ENCODE measurements around the gene GALNT18. TPM values are rescaled to one million over a fixed set of nuclear protein-coding genes. Genes with fewer than 3 reads are reported as not detected.

Gene GALNT18
- total and polyA plus RNA-seq, 9 donors: 3.0 to 13.2 (median 7.7) TPM

- peak overlapping the region in 1 of 2 donors; percentile 47 for H3K27ac ChIP-seq
- intact Hi-C loops (cut with DNase I): no loop called here
Observed at GRCh38 chr11:11416502-11416901, 205.3 kb downstream of the GALNT18 start.

DNA sequence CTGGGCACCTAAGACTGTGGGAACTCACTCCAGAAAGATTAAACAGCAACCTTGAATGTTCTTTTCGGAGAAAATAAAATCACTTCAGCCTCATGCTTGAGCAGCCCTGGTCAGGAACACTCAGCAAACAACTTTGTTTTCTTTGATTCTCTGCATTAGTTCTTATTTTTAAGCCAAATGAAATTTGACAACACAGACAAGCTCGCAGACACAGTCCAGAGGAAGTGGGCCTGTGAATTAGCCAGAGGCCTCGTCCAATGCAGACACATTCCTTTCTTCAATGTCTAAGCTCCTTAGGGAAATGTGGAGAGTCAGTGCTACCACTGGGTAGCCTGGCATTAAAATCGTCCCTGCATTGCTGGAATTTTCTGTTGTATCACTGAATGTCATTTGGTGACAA lies 205.9 kb downstream of the GALNT18 start:
- Histone ChIP-seq H3K9me3 (no peaks in the 10 kb centered on the region), H3K36me3 (no peaks in the 10 kb centered on the region), H3K4me3 (no peak overlapping the region), H3K27me3 (no peaks in the 10 kb centered on the region), H3K27ac (peak overlapping the region in 1 of 2 donors; percentile 47), H3K4me1 (ENCODE audit: insufficient read depth) (peaks cover 13% of the 10 kb centered on the region)
- WGBS, 3 donors: 2 to 11% (median 8%) methylated on average over 4 of the region's 4 CpGs
- DNase-seq: no peak
- intact Hi-C loops (cut with DNase I): no loop called here
- no peak for TF ChIP-seq POLR2A (IDR thresholded peaks at IDR 0.05)
- TF ChIP-seq, protein P1, sequence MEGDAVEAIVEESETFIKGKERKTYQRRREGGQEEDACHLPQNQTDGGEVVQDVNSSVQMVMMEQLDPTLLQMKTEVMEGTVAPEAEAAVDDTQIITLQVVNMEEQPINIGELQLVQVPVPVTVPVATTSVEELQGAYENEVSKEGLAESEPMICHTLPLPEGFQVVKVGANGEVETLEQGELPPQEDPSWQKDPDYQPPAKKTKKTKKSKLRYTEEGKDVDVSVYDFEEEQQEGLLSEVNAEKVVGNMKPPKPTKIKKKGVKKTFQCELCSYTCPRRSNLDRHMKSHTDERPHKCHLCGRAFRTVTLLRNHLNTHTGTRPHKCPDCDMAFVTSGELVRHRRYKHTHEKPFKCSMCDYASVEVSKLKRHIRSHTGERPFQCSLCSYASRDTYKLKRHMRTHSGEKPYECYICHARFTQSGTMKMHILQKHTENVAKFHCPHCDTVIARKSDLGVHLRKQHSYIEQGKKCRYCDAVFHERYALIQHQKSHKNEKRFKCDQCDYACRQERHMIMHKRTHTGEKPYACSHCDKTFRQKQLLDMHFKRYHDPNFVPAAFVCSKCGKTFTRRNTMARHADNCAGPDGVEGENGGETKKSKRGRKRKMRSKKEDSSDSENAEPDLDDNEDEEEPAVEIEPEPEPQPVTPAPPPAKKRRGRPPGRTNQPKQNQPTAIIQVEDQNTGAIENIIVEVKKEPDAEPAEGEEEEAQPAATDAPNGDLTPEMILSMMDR (IDR thresholded peaks at IDR 0.05): no peak
- TF ChIP-seq EP300 (IDR thresholded peaks at IDR 0.05): no peak

More at GRCh38 chr11:11416502-11416901, 205.3 kb downstream of the GALNT18 start:
- H3K4me1 ChIP-seq (ENCODE audit: insufficient read depth): peaks cover 13% of the 10 kb centered on the region
- WGBS, 3 donors: 64 to 73% (median 68%) methylated on average over 5 of the region's 5 CpGs
- DNase-seq: no peak
- no peaks in the 10 kb centered on the region for H3K27me3 ChIP-seq
- H3K4me3 ChIP-seq: no peak overlapping the region
- no peak for TF ChIP-seq EP300 (IDR thresholded peaks at IDR 0.05)
- TF ChIP-seq, protein P1 (IDR thresholded peaks at IDR 0.05): no peak
- no peak for TF ChIP-seq POLR2A (IDR thresholded peaks at IDR 0.05)
- H3K36me3 ChIP-seq: no peaks in the 10 kb centered on the region
- H3K9me3 ChIP-seq: no peaks in the 10 kb centered on the region

DNA sequence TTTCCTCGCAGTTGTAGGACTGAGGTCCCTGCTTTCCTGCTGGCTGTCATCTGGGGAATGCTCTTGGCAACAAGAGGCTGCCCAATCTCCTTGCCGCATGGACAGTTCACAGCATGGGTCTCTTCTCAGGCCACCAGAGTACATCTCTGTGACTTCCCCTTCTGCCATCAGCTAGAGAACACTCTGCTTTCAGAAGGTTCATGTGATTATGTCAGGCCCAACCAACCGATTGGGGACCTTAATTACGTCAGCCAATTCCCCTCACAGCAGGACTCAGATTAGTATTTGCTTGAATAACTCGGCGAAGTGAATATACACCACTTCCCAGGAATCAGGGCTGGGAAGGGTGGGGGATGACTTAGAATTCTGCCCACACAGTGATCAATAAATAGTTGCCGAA lies 206.8 kb downstream of the GALNT18 start:
- H3K4me1 ChIP-seq (ENCODE audit: insufficient read depth): peaks cover 14% of the 10 kb centered on the region
- 98 to 99% (median 98%) methylated on average over 7 of the region's 7 CpGs for WGBS, 3 donors
- no peaks in the 10 kb centered on the region for H3K36me3 ChIP-seq
- no peaks in the 10 kb centered on the region for H3K27me3 ChIP-seq
- intact Hi-C loops (cut with DNase I): no loop called here
- H3K9me3 ChIP-seq: no peaks in the 10 kb centered on the region
- no peak overlapping the region for H3K4me3 ChIP-seq
- H3K27ac ChIP-seq: no peak overlapping the region
- TF ChIP-seq POLR2A (IDR thresholded peaks at IDR 0.05) (no peak), EP300 (IDR thresholded peaks at IDR 0.05) (no peak)
- TF ChIP-seq, protein P1 (IDR thresholded peaks at IDR 0.05): no peak
- no peak for DNase-seq

DNA sequence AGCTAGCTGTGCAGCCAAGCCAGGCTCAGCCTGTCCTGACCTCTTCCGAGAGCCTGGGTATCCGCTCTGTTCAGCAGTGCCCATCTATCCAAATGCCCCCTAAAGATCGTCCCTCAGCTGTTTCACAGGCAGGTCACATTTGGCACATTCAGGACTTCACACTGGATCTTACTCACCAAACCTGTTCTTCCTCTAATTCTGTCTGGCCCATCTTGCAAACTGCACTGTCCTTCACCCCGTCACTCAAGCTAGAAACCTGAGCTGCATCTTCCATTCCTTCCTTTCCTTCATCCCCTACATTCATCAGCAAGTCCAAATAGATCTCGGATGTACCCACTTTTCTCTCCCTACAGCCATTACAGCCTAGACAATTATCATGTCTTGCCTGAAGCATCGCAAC lies 208.0 kb downstream of the GALNT18 start:
- intact Hi-C loops (cut with DNase I): no loop called here
- no peak overlapping the region for H3K27ac ChIP-seq
- DNase-seq: no peak
- no peak for TF ChIP-seq POLR2A (IDR thresholded peaks at IDR 0.05)
- TF ChIP-seq EP300 (IDR thresholded peaks at IDR 0.05): no peak
- TF ChIP-seq, protein P1 (IDR thresholded peaks at IDR 0.05): no peak
- H3K27me3 ChIP-seq: no peaks in the 10 kb centered on the region
- no peak overlapping the region for H3K4me3 ChIP-seq
- WGBS, 3 donors: 96 to 97% (median 97%) methylated on average over 6 of the region's 6 CpGs
- H3K36me3 ChIP-seq: no peaks in the 10 kb centered on the region
- no peaks in the 10 kb centered on the region for H3K9me3 ChIP-seq
- peaks cover 21% of the 10 kb centered on the region for H3K4me1 ChIP-seq (ENCODE audit: insufficient read depth)

All from ovary (tissue), 9 donors.